SKM-1 (cell line): ENCODE results near the gene SIX1.

ENCODE experiments used
- DNase-seq: peaks from one replicate; lab custom pipeline; 2025; ENCODE audit not compliant: unreplicated experiment; lab: John Stamatoyannopoulos, UW

Gene SIX1

DNA sequence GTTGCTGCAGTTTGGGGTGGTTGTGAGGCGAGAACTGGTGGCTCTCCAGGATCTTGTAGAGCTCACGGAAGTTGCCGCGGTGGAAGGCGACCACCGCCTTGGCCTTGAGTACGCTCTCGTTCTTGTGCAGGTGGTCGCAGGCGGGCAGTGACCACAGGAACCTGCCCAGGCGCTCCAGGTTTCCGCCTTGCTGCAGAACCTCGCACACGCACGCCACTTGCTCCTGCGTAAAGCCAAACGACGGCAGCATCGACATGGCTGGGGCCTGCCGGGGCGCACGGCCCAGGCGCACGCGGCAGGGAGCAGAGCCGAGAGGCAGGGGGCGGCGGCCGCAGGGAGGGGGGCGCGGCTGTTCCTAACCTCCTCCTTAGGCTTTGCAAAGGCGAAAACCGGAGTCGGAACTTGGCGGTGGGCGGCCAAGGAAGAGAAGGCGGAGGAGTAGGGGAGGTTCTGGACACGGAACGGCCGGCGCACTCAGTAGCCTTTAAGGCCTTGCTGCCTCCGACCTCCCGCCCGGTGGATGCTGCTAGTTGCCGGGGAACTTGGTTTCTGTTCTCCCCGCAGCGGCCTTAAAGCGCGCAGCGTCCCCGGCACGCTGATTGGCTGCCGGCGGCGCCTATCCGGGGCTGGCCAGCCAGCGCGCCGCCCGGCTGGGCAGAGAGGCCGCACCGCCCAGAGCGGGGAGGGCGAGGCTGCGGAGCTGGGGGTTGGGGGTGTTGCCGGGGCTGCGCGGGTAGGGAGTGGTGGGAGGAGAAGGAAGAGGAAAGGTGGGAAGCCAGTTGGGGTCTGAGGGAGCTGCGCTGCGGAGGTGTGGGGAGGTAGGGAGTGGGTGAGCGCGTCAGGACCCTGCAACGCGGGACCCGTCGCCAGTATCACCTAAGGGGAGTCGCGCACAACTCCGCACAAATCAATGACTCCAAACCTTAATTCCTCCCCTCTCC is at the start of gene SIX1:
Gene SIX1 (minus strand): TSS at position 544 of the 941 bp plus-strand sequence. CDS start 288 bp downstream, at position 256.
- no peak for DNase-seq

DNA sequence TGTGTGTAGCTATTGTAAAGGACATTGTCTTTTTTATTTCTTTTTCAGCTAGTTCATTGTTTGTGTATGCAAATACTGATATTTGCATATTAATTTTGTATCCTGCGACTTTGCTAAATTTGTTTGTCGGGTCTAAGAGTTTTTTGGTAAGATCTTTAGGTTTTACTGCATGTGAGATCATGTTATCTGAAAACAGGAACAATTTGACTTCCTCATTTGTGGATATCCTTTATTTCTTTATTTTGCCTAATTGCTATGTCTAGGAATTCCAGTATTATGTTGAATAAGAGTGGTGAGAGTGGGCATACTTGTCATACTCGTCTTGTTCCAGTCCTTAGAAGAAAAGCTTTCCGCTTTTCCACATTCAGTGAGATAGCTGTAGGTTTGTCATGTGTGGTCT is 46.0 kb upstream of the SIX1 start:
- no peak for DNase-seq

DNA sequence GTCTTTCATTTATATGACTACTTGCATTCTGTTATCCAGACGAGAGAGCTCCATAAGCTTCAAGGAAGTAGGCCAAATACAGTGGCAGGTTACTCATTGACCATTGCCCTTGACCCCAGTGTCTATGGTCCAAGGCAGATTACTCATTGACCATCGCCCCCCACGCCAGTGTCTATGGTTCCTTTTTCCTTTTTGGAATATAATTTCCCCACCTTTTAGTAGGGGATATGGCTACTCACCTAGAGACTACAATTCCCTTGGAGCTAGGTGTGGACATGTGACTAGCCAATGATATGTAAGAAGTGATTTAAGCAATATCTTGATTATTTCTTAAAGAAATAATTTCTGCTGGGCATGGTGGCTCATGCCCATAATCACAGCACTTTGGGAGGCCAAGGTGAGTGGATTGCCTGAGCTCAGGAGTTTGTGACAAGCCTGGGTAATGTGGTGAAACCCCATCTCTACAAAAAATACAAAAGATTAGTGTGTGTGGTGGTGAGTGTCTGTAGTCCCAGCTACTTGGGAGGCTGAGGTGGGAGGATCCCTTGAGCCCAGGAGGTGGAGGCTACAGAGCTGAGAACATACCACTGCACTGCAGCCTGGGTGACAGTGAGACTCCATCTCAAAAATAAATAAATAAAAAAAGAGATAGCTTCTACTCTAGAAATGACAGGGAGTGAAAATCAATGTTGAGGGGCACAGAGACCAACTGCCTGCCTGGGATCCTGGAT is 42.3 kb upstream of the SIX1 start:
- DNase-seq, result no peak

DNA sequence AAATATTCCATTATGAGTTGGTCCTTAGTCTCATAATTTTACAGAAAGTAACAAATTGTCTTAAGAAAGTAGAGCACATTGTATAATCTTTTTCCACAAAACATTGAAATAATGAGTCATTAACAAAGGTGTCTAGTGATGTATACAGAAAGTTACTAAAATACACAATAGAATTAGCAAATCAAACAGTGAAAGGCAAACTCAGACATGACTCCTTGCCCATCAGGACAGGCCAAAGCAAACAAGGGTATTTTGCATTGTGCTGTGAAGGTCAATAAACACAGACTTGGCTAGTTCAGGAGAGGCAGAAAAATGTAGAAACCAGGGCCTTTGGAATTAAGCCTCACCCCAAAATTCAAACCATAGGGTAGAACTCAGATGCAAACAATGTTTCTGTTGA is 37.6 kb upstream of the SIX1 start:
- no peak for DNase-seq

DNA sequence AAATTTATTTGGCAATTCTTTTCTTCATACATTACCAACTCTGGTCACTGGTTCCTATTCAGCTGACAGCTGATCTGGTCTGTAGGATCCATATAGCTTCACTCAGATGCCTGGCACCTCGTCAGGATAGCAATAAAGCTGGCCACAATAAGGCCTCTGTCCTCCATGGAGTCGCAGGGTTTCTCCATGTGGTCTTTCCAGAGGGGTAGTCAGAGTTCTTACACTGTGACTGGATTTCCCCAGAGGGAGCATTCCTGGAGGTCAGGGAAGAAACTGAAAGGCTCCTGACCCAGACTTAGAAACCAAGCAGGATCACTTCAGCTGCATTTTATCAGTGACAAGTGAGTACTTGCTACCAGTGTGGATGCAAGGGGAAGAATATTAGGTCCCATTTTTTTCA is 34.9 kb upstream of the SIX1 start:
- DNase-seq, result no peak

DNA sequence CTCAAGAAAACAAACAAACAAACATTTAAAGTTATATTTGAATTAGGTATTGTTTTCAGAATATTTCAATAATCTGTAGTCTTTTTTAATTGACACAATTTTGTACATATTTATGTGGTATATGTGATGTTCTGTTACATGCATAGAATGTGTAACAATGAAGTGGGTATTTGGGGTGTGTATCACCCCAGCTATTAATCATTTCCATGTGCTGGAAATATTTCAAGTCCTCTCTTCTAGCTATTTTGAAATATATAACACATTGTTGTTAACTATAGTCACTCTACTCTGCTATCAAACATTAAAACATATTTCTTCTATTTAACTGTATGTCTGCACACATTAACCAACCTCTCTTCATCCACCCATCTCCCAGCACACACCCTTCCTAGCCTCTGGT is 32.0 kb upstream of the SIX1 start:
- DNase-seq, result no peak

DNA sequence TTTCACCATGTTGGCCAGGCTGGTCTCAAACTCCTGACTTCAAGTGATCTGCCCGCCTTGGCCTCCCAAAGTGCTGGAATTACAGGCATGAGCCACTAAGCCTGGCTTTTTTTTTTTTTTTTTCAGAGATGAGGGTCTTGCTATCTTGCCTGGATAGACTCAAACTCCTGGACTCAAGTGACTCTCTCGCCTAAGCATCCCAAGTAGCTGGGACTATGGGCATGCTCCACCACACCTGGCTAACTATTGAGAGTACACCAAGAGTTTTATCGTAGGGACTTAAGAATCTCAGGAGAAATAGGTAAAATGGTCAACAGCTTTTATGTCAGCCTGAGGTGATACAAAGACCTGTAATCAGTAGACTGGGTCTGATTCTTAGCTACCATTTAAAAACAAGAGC is 31.2 kb upstream of the SIX1 start:
- DNase-seq, result no peak

DNA sequence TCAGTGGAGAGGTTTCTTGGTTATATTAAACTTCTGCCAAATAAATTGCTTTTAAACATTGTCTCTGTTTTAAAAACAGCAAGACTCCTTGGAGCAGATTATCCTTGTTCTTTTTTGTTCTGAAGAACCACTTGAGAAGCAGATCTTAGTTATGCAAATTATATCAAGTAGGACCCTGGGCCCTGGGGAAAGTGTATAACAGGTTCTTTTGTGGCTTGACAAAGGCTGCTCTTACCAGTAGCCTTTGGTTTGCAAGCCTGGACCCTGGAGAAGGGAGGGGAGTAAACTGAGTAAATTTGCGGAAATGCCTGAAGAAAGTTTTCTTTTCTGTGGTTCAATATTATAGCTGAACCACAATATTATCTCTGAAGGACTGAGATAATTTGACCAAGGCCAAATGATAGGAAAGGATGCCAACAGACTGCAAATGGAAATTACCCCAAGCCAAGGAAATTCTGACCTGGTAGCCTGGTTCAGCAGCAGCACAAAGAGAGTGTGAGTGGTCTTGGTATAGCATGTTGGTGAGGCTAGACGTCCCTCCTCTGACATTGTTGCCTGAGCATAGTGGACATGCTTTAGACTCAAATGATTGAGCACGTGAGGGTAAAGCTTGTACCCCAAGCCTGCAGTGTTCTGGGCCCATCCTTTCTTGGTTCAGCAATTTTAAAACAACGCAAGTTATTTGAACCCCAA is 30.4 kb upstream of the SIX1 start:
- no peak for DNase-seq

DNA sequence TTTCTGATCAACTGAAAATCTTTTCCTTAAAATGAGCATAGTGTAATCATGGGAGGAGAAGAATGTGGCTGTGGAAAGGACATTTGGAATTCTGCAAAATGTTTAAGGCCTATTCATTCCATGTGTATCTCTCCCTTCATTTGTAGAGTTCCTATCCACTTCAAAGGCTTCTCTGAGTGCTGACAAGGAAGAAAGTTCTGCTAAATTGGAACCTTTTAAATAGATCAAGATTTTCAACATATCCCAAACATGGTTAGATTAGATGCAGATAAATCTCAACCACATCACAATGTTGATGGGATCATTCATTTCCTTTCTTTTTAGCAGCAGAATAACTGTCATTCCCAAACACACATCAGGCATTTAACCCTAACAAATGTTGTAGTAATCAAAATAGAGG is 28.4 kb upstream of the SIX1 start:
- no peak for DNase-seq

DNA sequence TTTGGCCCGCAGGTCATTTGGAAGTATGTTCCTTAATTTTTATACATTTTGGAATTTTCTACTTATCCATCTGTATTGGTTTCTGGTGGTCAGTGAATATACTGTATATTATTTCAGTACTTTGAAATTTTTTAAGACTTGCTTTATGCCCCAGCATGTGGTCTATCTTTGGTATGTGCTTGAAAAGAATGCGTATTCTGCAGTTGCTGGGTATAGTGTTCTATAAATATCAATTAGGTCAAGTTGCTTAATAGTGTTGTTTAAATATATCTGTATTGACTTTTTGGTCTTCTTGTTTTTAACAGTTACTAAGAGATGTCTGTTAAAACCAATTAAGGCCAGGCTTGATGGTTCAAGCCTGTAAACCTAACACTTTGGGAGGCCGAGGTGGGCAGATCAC is 21.7 kb upstream of the SIX1 start:
- no peak for DNase-seq

DNA sequence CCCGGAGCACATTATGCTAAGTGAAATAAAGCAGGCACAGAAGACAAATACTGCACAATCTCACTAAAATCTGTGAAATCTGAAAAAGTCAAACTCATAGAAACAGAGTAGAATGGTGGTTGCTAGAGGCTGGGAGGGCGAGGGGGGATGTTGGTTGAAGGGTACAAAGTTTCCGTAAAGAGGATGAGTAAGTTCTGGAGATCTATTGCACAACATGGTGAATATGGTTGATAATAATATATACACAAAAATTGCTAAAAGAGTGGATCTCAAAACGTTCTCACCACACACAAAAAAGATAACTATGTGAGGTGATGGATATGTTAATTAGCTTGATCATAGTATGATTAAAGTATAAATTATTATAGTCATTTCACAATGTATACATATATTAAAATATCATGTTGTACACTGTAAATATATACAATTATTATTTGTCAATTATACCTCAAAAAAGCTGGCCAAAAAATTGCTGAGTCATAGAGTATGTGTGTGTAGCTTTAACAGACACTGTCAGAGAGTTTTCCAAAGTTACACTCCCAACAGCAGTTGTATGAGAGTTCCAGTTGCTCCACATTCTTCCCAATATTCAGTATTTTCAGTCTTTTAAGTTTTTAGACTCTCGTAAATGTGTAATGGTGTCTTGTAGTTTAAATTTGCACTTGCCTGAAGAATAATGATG is 19.3 kb upstream of the SIX1 start:
- DNase-seq, result no peak

DNA sequence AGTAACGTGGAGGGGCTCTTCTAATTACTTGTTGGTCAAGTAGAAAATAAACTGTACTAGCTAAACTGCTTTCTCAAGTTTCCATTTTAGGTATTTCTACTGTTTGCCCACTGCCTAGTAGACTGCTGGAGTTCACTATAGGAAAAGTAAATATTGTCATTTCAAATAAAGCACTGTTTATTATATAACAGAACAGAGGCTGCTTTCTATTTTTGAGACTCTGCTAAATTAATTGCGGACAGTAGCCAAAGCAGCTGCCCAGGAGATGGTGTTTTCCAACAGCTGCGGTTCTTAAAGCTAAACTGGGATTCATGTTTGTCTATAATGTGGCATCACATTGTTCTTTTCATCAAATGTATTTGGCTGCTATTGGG is 15.9 kb upstream of the SIX1 start:
- no peak for DNase-seq

DNA sequence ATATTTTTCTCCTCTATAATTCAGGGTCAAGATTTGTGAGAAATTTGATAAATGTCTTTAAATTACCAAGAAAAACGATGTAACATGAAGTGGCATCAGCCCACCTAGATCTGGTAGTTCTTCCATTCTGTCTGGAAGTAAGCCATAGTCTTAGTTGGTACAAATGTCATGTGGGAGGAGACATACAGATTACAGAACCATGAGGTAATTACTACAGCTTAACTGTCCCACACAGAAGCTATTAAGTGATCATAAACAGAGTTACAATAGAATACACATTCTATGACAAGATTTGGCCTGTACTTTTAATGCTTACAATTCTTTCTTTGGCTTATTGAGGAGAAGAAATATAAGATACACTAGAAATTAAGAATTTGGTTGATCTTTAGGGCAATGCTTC is 13.7 kb upstream of the SIX1 start:
- no peak for DNase-seq

DNA sequence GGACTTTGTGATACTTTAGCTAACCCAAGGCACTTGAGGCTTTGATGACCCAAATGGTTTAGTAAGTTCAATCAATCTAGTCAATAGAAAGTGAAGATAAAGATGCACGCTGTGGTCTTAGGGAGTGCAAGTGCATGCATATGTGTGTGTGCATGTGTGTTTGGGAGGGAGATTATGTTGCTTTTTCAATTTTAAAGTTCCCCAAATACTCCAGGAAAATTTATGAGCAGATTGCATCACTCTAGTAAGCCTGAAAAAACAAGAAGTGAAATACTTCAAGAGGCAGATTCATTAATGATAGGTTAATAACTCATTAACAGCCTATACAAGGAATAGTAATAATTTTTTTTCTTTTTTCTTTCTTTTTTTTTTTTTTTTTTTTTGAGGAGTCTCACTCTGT is 12.4 kb upstream of the SIX1 start:
- no peak for DNase-seq

DNA sequence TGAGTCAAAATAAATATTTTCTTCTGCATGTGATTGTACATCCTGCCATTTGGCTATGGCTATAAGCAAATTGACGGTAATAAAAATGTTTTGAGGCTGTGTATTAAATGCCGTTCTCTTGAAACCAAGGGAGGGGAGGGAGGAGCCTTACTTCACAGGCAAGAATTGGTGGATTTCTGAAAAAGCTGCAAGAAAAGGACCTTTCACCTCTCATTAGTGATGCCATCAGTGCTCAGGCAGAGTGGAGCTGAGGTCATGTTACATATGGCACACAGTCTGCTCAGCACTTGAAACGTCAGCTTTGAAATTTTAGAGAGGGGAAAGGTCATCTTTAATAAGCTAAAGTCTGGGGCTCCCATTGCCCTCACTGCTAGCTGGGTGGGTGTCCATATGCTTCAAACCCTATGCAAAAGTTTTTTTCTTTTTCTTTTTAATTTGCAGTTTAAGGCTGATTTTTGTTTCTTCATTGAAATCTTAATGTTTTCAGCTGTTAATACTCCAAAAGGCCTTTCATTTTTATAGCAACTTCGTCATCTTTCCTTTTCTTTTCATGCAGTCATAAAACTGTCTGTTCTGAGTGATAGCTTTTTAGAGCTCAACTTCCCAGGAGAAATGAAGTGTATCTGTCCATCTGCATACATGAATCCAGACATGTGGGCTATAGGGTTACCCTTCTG is 9.8 kb upstream of the SIX1 start:
- DNase-seq, result no peak

DNA sequence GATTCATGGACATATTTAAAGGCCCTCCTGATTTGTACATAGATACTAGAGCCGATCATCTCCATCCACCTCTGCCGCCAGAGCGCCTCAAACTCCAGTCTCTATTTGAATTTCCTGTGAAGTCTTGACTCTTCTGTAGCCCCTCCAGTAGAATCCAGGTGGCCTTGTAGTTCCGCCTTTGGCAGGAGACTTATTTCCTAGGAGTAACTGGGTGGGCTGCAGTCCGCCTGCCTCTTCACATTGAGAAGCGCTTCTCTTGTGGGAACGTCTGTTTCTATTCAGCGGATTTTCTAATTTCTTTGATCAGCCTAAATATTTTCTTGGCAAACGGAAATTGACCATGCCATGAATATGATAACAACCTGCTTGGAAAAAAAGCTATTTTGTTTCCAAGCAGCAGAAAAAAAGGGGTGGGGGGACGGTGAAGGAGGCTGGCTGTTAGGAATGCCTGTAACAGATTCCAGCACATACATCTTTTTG is 9.0 kb upstream of the SIX1 start:
- no peak for DNase-seq

DNA sequence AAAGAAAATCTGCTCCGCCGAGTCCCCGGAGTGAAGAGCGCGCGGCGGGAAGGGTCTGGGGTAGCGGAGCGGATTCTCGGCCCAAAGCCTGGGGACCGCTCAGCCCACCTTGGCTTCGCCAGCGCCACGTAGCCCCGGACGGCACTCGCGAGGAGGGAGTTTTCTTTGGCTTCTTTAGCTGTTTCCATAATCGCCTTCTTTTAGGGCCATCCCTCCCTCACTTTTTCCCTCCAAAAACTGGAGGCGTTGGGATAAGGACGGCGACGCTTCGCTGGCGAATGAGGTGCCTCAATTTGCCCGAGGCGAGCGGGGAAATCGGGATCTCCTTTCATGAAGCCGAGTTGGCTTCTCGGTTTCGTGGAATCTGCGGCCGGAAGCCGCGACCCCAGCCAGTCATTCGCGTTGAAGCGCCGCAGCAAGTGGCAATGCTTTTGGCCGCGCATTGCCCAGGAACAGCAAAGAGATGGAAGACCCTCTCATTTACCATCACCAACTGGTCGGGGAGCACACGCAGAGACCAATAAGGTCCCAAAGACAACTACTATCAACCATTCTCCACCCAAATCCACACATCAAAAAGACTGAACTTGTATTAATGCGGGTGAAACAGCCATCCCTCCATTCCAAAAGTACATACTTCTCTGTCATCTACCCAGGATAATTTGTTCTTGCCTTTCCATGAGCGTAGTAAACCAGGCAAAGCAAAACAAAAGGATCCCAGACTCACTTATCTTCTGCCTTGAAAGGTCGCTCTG is 8.4 kb upstream of the SIX1 start:
- DNase-seq, result no peak

DNA sequence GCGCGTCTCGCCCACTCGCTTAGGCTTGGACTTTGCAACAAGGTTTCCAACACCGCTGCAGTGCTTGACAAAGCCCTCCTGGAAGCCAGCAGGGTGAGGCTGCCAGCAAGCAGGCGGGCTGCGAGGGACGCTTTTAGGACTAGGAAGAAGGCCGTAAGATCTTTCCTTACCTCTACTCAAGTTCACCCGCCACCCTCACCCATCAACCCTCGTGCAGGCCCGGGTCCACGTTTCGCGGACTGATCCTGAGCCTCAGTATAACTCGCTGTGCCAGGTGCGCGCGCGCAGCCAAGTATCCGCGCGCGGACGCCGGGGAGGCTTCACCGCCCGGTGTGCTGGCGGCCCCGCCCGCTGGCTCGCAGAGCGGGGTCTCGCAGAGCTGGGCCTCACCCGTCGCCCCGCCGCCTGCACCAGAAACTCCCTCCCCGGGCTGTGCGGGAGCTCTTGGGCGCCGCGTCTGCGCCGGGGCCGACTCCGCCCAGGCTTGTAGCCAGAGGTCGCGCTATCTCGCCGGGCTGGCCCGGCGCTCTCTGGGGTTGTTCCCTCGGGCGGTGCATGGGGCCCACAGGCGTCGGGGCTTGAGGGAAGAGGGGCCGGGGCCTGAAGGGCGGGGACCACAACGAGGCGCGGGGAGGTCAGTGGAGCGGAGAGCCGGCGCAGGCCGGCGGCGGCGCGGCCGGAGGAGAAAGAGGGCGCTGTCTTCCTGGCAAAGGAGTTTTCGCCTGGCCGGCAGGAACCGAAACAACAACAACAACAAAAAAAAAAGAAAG is 7.6 kb upstream of the SIX1 start:
- no peak for DNase-seq
